ENCODE results near the gene MXI1.

DNA sequence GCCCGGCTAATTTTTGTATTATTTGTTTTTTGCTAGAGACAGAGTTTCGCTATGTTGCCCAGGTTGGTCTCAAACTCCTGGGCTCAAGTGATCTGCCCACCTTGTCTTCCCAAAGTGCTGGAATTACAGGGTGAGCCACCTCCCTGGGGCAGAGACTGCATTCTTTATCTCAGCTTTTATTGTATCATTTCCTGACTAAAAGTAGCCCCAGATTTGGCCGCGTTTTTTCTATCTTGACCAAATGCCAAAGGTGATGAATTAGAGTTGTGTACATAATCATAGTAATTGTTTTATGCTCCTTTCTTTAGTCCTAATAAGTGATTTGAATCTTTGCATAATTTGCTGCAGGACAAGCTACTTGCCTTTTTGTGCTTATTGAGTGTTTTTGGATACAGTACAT, 100.4 kb downstream of the MXI1 start:
- TF ChIP-seq POLR2A (IDR thresholded peaks at IDR 0.05) = no peak
- TF ChIP-seq, protein P1, sequence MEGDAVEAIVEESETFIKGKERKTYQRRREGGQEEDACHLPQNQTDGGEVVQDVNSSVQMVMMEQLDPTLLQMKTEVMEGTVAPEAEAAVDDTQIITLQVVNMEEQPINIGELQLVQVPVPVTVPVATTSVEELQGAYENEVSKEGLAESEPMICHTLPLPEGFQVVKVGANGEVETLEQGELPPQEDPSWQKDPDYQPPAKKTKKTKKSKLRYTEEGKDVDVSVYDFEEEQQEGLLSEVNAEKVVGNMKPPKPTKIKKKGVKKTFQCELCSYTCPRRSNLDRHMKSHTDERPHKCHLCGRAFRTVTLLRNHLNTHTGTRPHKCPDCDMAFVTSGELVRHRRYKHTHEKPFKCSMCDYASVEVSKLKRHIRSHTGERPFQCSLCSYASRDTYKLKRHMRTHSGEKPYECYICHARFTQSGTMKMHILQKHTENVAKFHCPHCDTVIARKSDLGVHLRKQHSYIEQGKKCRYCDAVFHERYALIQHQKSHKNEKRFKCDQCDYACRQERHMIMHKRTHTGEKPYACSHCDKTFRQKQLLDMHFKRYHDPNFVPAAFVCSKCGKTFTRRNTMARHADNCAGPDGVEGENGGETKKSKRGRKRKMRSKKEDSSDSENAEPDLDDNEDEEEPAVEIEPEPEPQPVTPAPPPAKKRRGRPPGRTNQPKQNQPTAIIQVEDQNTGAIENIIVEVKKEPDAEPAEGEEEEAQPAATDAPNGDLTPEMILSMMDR (IDR thresholded peaks at IDR 0.05 in 8 of 11, conservative IDR thresholded peaks at IDR 0.05 in 3 of 11) = no peak
- no peak for TF ChIP-seq POLR2AphosphoS5 (IDR thresholded peaks at IDR 0.05)
